GM18520 (cell line): ENCODE data around the gene LNX2.

Experiments used
- ATAC-seq: cut with Tn5 transposase; IDR thresholded peaks from one replicate; pipeline ENCODE4 v1.9.1; 2021; ENCODE audit not compliant: unreplicated experiment

Gene LNX2

GRCh38 chr13:27613628-27614027 lies 6.7 kb downstream of the LNX2 start:
- ATAC-seq = no peak

GRCh38 chr13:27607125-27607524 lies 13.2 kb downstream of the LNX2 start:
- ATAC-seq = no peak

- ATAC-seq = no peak
Observed at GRCh38 chr13:27605610-27606200, 14.6 kb downstream of the LNX2 start.

- no peak for ATAC-seq
Observed at GRCh38 chr13:27605099-27605498, 15.2 kb downstream of the LNX2 start.

GRCh38 chr13:27601803-27602202 lies 18.5 kb downstream of the LNX2 start:
- ATAC-seq = no peak

GRCh38 chr13:27601208-27601607 lies 19.1 kb downstream of the LNX2 start:
- no peak for ATAC-seq

- ATAC-seq = no peak
Observed at GRCh38 chr13:27600711-27601110, 19.6 kb downstream of the LNX2 start.

- no peak for ATAC-seq
Observed at GRCh38 chr13:27599845-27600553, 20.3 kb downstream of the LNX2 start.

- no peak for ATAC-seq
Observed at GRCh38 chr13:27599096-27599495, 21.2 kb downstream of the LNX2 start.

- ATAC-seq = no peak
Observed at GRCh38 chr13:27595055-27595811, 25.1 kb downstream of the LNX2 start.

- no peak for ATAC-seq
Observed at GRCh38 chr13:27593267-27593666, 27.1 kb downstream of the LNX2 start.

- no peak for ATAC-seq
Observed at GRCh38 chr13:27592865-27593264, 27.5 kb downstream of the LNX2 start.

GRCh38 chr13:27588405-27588804 lies 31.9 kb downstream of the LNX2 start:
- no peak for ATAC-seq

GRCh38 chr13:27587095-27587746 lies 33.1 kb downstream of the LNX2 start:
- no peak for ATAC-seq

GRCh38 chr13:27583645-27584044 lies 36.7 kb downstream of the LNX2 start:
- no peak for ATAC-seq

GRCh38 chr13:27578121-27579030 lies 42.0 kb downstream of the LNX2 start:
- no peak for ATAC-seq

GRCh38 chr13:27574661-27575060 lies 45.7 kb downstream of the LNX2 start:
- ATAC-seq = no peak

GRCh38 chr13:27573265-27573664 lies 47.1 kb downstream of the LNX2 start:
- ATAC-seq = no peak

- no peak for ATAC-seq
Observed at GRCh38 chr13:27572234-27572901, 48.0 kb downstream of the LNX2 start.

- no peak for ATAC-seq
Observed at GRCh38 chr13:27570906-27571305, 49.4 kb downstream of the LNX2 start.
